IMR-90 (cell line): ENCODE results near the gene KLK1. TPM values are rescaled to one million over a fixed set of nuclear protein-coding genes. Genes with fewer than 3 reads are reported as not detected.

Experiments
- ATAC-seq: fragments of 200-7000 bp; cut with Tn5 transposase; 2 replicates; pipeline ENCODE4 v1.9.1; 2020; ENCODE audit warnings: low read depth, mild to moderate bottlenecking, moderate library complexity
- BruUV-seq: library from RNA; stranded (reverse); fragments of 400-500 nt; replicated peaks from 2 replicates; lab custom pipeline; 2021; lab: Mats Ljungman, UMichigan
- CTCF ChIA-PET: fragments of 300-600 bp; formaldehyde crosslinking; extraction: SDS; loops from one replicate; lab custom pipeline; 2021; ENCODE audit warnings: antibody characterized with exemption; lab: Yijun Ruan, JAX
- POLR2A ChIA-PET: fragments of 300-600 bp; sonication (Branson Sonifier 250); formaldehyde crosslinking; loops from one replicate; lab custom pipeline; 2022; ENCODE audit warnings: antibody characterized with exemption; ENCODE audit not compliant: unreplicated experiment; lab: Charles Lee
- DNase-seq: peaks from one replicate; pipeline ENCODE4 v3.0.0; 2013
- H2AFZ ChIP-seq: replicated peaks from 2 replicates; pipeline ENCODE3; 2013; ENCODE audit warnings: low read length, mild to moderate bottlenecking; ENCODE audit not compliant: poor library complexity
- H2AK5ac ChIP-seq: 2 replicates; pipeline ENCODE4 v1.6.1; 2013; ENCODE audit warnings: low read depth, low read length, inconsistent platforms
- H2AK9ac ChIP-seq: replicated peaks from 2 replicates; pipeline ENCODE3; 2013; ENCODE audit warnings: mild to moderate bottlenecking, low read depth, low read length, moderate library complexity; ENCODE audit not compliant: poor library complexity
- H2BK120ac ChIP-seq: 2 replicates; pipeline ENCODE4 v1.6.1; 2013; ENCODE audit warnings: low read depth, low read length, inconsistent platforms
- H2BK15ac ChIP-seq: 3 replicates; pipeline ENCODE4 v1.6.1; 2013; ENCODE audit warnings: low read depth, low read length, inconsistent platforms
- H2BK20ac ChIP-seq: 2 replicates; pipeline ENCODE4 v1.6.1; 2013; ENCODE audit warnings: low read depth, mild to moderate bottlenecking, inconsistent platforms, low read length, moderate library complexity
- H2BK5ac ChIP-seq: 2 replicates; pipeline ENCODE4 v1.6.1; 2013; ENCODE audit warnings: mild to moderate bottlenecking, low read depth, low read length, inconsistent platforms; ENCODE audit not compliant: poor library complexity, severe bottlenecking
- H3K14ac ChIP-seq: replicated peaks from 2 replicates; pipeline ENCODE4 v1.6.1; 2013; ENCODE audit warnings: low read depth, low read length, inconsistent platforms
- H3K18ac ChIP-seq: 2 replicates; pipeline ENCODE4 v1.6.1; 2013; ENCODE audit warnings: low read depth, low read length, control low read depth
- H3K23ac ChIP-seq: 2 replicates; pipeline ENCODE4 v1.6.1; 2013; ENCODE audit warnings: low read depth, low read length, inconsistent platforms
- H3K27ac ChIP-seq: 2 replicates; pipeline ENCODE4 v1.5.1; 2013; ENCODE audit warnings: mild to moderate bottlenecking, control low read depth, low read length; ENCODE audit not compliant: insufficient read depth
- H3K27me3 ChIP-seq: 2 replicates; pipeline ENCODE4 v1.6.1; 2013; ENCODE audit warnings: low read length; ENCODE audit not compliant: control insufficient read depth, insufficient read depth
- H3K36me3 ChIP-seq: 2 replicates; pipeline ENCODE4 v1.6.1; 2013; ENCODE audit warnings: low read length, mixed read lengths; ENCODE audit not compliant: control insufficient read depth, insufficient read depth
- H3K4ac ChIP-seq: 2 replicates; pipeline ENCODE4 v1.6.1; 2013; ENCODE audit warnings: low read depth, low read length, inconsistent platforms
- H3K4me1 ChIP-seq: 2 replicates; pipeline ENCODE4 v1.6.1; 2013; ENCODE audit warnings: low read length, mixed read lengths; ENCODE audit not compliant: control insufficient read depth, insufficient read depth
- H3K4me2 ChIP-seq: 2 replicates; pipeline ENCODE4 v1.6.1; 2013; ENCODE audit warnings: low read depth, mild to moderate bottlenecking, control low read depth, low read length, moderate library complexity
- H3K4me3 ChIP-seq: 2 replicates; pipeline ENCODE4 v1.5.1; 2013; ENCODE audit warnings: low read depth, mild to moderate bottlenecking, control low read depth, low read length, moderate library complexity; ENCODE audit not compliant: insufficient read depth
- H3K56ac ChIP-seq: 2 replicates; pipeline ENCODE4 v1.6.1; 2013; ENCODE audit warnings: low read length, inconsistent platforms; ENCODE audit not compliant: insufficient read depth; ENCODE audit errors: extremely low read depth
- H3K79me1 ChIP-seq, 2 experiments: 2 replicates each; pipeline ENCODE4 v1.6.1; 2013; ENCODE audit warnings: low read length in 2 of 2, inconsistent platforms in 1 of 2, low read depth in 1 of 2
- H3K9ac ChIP-seq: 2 replicates; pipeline ENCODE4 v1.6.1; 2013; ENCODE audit warnings: low read depth, low read length, control low read depth
- H3K9me1 ChIP-seq: 2 replicates; pipeline ENCODE4 v1.6.1; 2013; ENCODE audit warnings: low read length, inconsistent platforms; ENCODE audit not compliant: insufficient read depth
- H3K9me3 ChIP-seq: 2 replicates; pipeline ENCODE4 v1.6.1; 2013; ENCODE audit warnings: low read length; ENCODE audit not compliant: control insufficient read depth, insufficient read depth
- H4K20me1 ChIP-seq: 2 replicates; pipeline ENCODE4 v1.6.1; 2013; ENCODE audit warnings: low read length, inconsistent platforms; ENCODE audit not compliant: insufficient read depth
- H4K5ac ChIP-seq: 2 replicates; pipeline ENCODE4 v1.6.1; 2013; ENCODE audit warnings: mild to moderate bottlenecking, low read depth, low read length, control low read depth
- H4K8ac ChIP-seq, 2 experiments: 2 replicates each; pipeline ENCODE4 v1.6.1; 2013; ENCODE audit warnings: low read depth in 2 of 2, low read length in 2 of 2, control low read depth in 1 of 2, inconsistent platforms in 1 of 2
- H4K91ac ChIP-seq: 2 replicates; pipeline ENCODE4 v1.6.1; 2013; ENCODE audit warnings: low read depth, low read length, inconsistent platforms; ENCODE audit not compliant: insufficient read depth
- BHLHE40 ChIP-seq: fragments of 150-350 bp; IDR thresholded peaks from 2 replicates; pipeline ENCODE4 v1.6.1; 2016; ENCODE audit warnings: mild to moderate bottlenecking, low read depth, low read length
- CEBPB ChIP-seq: IDR thresholded peaks from 2 replicates; pipeline ENCODE4 v1.6.1; 2012; ENCODE audit warnings: low read depth, low read length, improper control_type of control experiment
- CHD1 ChIP-seq: IDR thresholded peaks from 2 replicates; pipeline ENCODE4 v1.6.1; 2012; ENCODE audit warnings: low read depth, low read length, improper control_type of control experiment
- ELK1 ChIP-seq: fragments of 150-350 bp; IDR thresholded peaks from 2 replicates; pipeline ENCODE4 v1.6.1; 2016; ENCODE audit warnings: low read depth, mild to moderate bottlenecking, low read length, moderate library complexity, borderline replicate concordance
- FOS ChIP-seq: fragments of 150-350 bp; IDR thresholded peaks from 2 replicates; pipeline ENCODE4 v1.6.1; 2016; ENCODE audit warnings: low read depth, low read length
- MAFK ChIP-seq: IDR thresholded peaks from 2 replicates; pipeline ENCODE4 v1.6.1; 2012; ENCODE audit warnings: low read depth, low read length, improper control_type of control experiment
- MAZ ChIP-seq: IDR thresholded peaks from 2 replicates; pipeline ENCODE4 v1.6.1; 2012; ENCODE audit warnings: low read depth, mild to moderate bottlenecking, low read length, improper control_type of control experiment, moderate library complexity, borderline replicate concordance
- MXI1 ChIP-seq: IDR thresholded peaks from 2 replicates; pipeline ENCODE4 v1.6.1; 2012; ENCODE audit warnings: low read depth, mild to moderate bottlenecking, low read length, moderate library complexity, borderline replicate concordance
- NFE2L2 ChIP-seq: fragments of 150-350 bp; IDR thresholded peaks from 2 replicates; pipeline ENCODE4 v1.6.1; 2016; ENCODE audit warnings: low read depth, mild to moderate bottlenecking, low read length
- POLR2A ChIP-seq: IDR thresholded peaks from 2 replicates; pipeline ENCODE4 v1.6.1; 2012; ENCODE audit warnings: mild to moderate bottlenecking, low read depth, low read length
- RAD21 ChIP-seq: IDR thresholded peaks from 2 replicates; pipeline ENCODE4 v1.6.1; 2012; ENCODE audit warnings: low read length, improper control_type of control experiment
- RCOR1 ChIP-seq: IDR thresholded peaks from 2 replicates; pipeline ENCODE4 v1.6.1; 2012; ENCODE audit warnings: mild to moderate bottlenecking, low read length, improper control_type of control experiment; ENCODE audit not compliant: insufficient replicate concordance
- RFX5 ChIP-seq: IDR thresholded peaks from 2 replicates; pipeline ENCODE4 v1.8.0; 2012; ENCODE audit warnings: low read depth, mild to moderate bottlenecking, low read length, moderate library complexity
- SMC3 ChIP-seq: fragments of 150-350 bp; IDR thresholded peaks from 2 replicates; pipeline ENCODE4 v1.6.1; 2016; ENCODE audit warnings: low read depth, mild to moderate bottlenecking, antibody characterized with exemption, low read length, moderate library complexity
- USF2 ChIP-seq: fragments of 150-350 bp; IDR thresholded peaks from 2 replicates; pipeline ENCODE4 v1.6.1; 2017; ENCODE audit warnings: mild to moderate bottlenecking, antibody characterized with exemption, low read length, low read depth
- WGBS, 2 experiments: methylation state at CpG; one replicate each; pipeline versions ENCODE4 v1.1.5 to v1.1.7; 2013; ENCODE audit warnings: missing lambda C conversion rate in 2 of 2; ENCODE audit not compliant: insufficient read length in 1 of 2; ENCODE audit errors: extremely low coverage in 2 of 2; 5-methylcytosine and 5-hydroxymethylcytosine counted together
- dilution Hi-C: fragments of 300-500 bp; cut with HindIII; formaldehyde crosslinking; loops from one replicate; pipeline ENCODE4 v1.14.3; 2018; ENCODE audit warnings: low sequenced_read_pairs; ENCODE audit not compliant: unreplicated experiment
- in situ Hi-C: fragments of 300-500 bp; cut with MboI; formaldehyde crosslinking; loops from 3 replicates; pipeline ENCODE4 v1.14.3; 2019; ENCODE audit warnings: low sequenced_read_pairs, inconsistent platforms, mixed read lengths
- intact Hi-C: fragments of 100-400 bp; cut with micrococcal nuclease; formaldehyde crosslinking; loops from 2 replicates; pipeline ENCODE4 v1.10.0; 2022
- polyA plus RNA-seq, 3 experiments: library from polyadenylated mRNA; depleted of rRNA; stranded (reverse); fragments of >200 nt; gene quantifications; 2 replicates each; pipeline ENCODE4 v1.2.3, GENCODE V29; 2012; ENCODE audit warnings: low replicate concordance in 1 of 3
- total RNA-seq: library from RNA; depleted of rRNA; stranded (reverse); fragments of >200 nt; gene quantifications from 2 replicates; pipeline ENCODE4 v1.2.3, GENCODE V29; 2012

KLK1 gene
- total and polyA plus RNA-seq, 2 of the 4 experiments (the other 2 are of a cell fraction) = not detected

- no peak for TF ChIP-seq CEBPB
- TF ChIP-seq RCOR1 = no peak
These were observed 19.8 kb downstream of the KLK1 start (continued) for GRCh38 chr19:50803633-50804419.

GRCh38 chr19:50801107-50801506, 22.5 kb downstream of the KLK1 start:
- dilution Hi-C loops (no loop called here), in situ Hi-C loops (no loop called here), intact Hi-C loops (loop anchor here (5.0 to 10.0 kb wide), 3 partner anchors 124 to 424 kb away; partner anchors contain the start of genes CTU1 and NR1H2)
- no peak for ATAC-seq
- H4K5ac ChIP-seq = no peak overlapping the region
- no peak for DNase-seq
- peaks cover 61% of the 10 kb centered on the region for H4K20me1 ChIP-seq
- H2AFZ ChIP-seq = no peak overlapping the region
- H3K14ac ChIP-seq = no peak overlapping the region
- H2BK120ac ChIP-seq = no peak overlapping the region
- peaks cover 13 to 31% of the 10 kb centered on the region in 2 experiments; a peak in 3 of 4 replicates for H3K79me1 ChIP-seq
- H2AK5ac ChIP-seq = no peak overlapping the region
- H3K4me3 ChIP-seq = no peak overlapping the region
- CTCF ChIA-PET = no interaction called here
- no peaks in the 10 kb centered on the region for H3K9me3 ChIP-seq
- H3K27ac ChIP-seq = no peak overlapping the region
- no peak overlapping the region for H3K4me2 ChIP-seq
- H2AK9ac ChIP-seq = no peak overlapping the region
- H4K91ac ChIP-seq = no peak overlapping the region
- H3K36me3 ChIP-seq = peaks cover 34% of the 10 kb centered on the region
- no peak overlapping the region for H4K8ac ChIP-seq
- WGBS, 2 experiments = 78% methylated on average over 1 of the region's 8 CpGs; no CpG with 5 or more reads in 1 of the 2 experiments
- no peak overlapping the region for H3K18ac ChIP-seq
- H3K9me1 ChIP-seq = peaks cover 10% of the 10 kb centered on the region; the same call in 1 of the 2 replicates
- no peak overlapping the region for H3K56ac ChIP-seq
- H3K27me3 ChIP-seq = no peaks in the 10 kb centered on the region
- POLR2A ChIA-PET = no interaction called here
- H3K4me1 ChIP-seq = peaks cover 3% of the 10 kb centered on the region; the same call in 1 of the 2 replicates
- no peak overlapping the region for H3K4ac ChIP-seq
- no TSS peak for BruUV-seq
- H3K23ac ChIP-seq = no peak overlapping the region
- no peak overlapping the region for H2BK5ac ChIP-seq
- H3K9ac ChIP-seq = no peak overlapping the region
- no peak overlapping the region for H2BK20ac ChIP-seq
- no peak overlapping the region for H2BK15ac ChIP-seq
- TF ChIP-seq MXI1 (no peak), CHD1 (no peak), RCOR1 (no peak), SMC3 (no peak), CEBPB (no peak), NFE2L2 (no peak), RFX5 (no peak), RAD21 (no peak), USF2 (no peak), ELK1 (no peak), MAFK (no peak), FOS (no peak), MAZ (no peak), BHLHE40 (no peak), POLR2A (no peak)
